K562 (cell line): ENCODE measurements around the gene UBE2H. TPM values are rescaled to one million over a fixed set of nuclear protein-coding genes. Genes with fewer than 3 reads are reported as not detected.
A peak's percentile ranks its signal among the peaks of the same experiment; 100 is the strongest.

Experiments used
- ATF2 ChIP-seq: sonication (generic); formaldehyde crosslinking; IDR thresholded peaks from 2 replicates; pipeline ENCODE4 v1.8.1; 2022; ENCODE audit warnings: missing genetic modification reagents
- BDP1 ChIP-seq: IDR thresholded peaks from 3 replicates; pipeline ENCODE4 v1.6.1; 2011; ENCODE audit not compliant: insufficient read length, insufficient read depth
- CCNT2 ChIP-seq: IDR thresholded peaks from 2 replicates; pipeline ENCODE4 v1.6.1; 2011; ENCODE audit warnings: borderline replicate concordance, low read depth, mild to moderate bottlenecking, moderate library complexity, mixed read lengths, low read length; ENCODE audit not compliant: insufficient read length; ENCODE audit errors: extremely low read depth
- CSDE1 ChIP-seq, 2 experiments: fragments of 450-650 bp; IDR thresholded peaks; 2 replicates each; pipeline ENCODE4 v1.6.1; 2016; ENCODE audit warnings: mild to moderate bottlenecking in 1 of 2
- E2F4 ChIP-seq: sonication (generic); formaldehyde crosslinking; IDR thresholded peaks from 2 replicates; pipeline ENCODE4 v1.8.0; 2022; ENCODE audit warnings: mild to moderate bottlenecking, low read depth, missing genetic modification reagents
- ETV5 ChIP-seq: sonication (generic); formaldehyde crosslinking; IDR thresholded peaks from 2 replicates; pipeline ENCODE4 v1.4.0; 2020; ENCODE audit warnings: low read depth, mild to moderate bottlenecking, missing genetic modification reagents
- GATAD2A ChIP-seq: fragments of 450-650 bp; IDR thresholded peaks from 2 replicates; pipeline ENCODE4 v1.6.1; 2017
- HDAC3 ChIP-seq: fragments of 450-650 bp; IDR thresholded peaks from 2 replicates; pipeline ENCODE4 v1.6.1; 2018; ENCODE audit warnings: borderline replicate concordance, mild to moderate bottlenecking, moderate library complexity; ENCODE audit not compliant: partially characterized antibody
- MCM5 ChIP-seq: fragments of 450-650 bp; IDR thresholded peaks from 2 replicates; pipeline ENCODE4 v1.6.1; 2016; ENCODE audit warnings: low read depth
- PHB2 ChIP-seq: fragments of 450-650 bp; IDR thresholded peaks from 2 replicates; pipeline ENCODE4 v1.6.1; 2017; ENCODE audit warnings: low read depth
- RCOR1 ChIP-seq, 2 experiments: IDR thresholded peaks; 2 replicates each; pipeline ENCODE4 v1.6.1; 2012; ENCODE audit warnings: low read depth in 2 of 2, low read length in 2 of 2, borderline replicate concordance in 1 of 2, improper control_type of control experiment in 1 of 2
- SETDB1 ChIP-seq: IDR thresholded peaks from one replicate; pipeline ENCODE4 v1.6.1; 2012; ENCODE audit warnings: low read length, control low read depth, inconsistent platforms
- SMARCA5 ChIP-seq: fragments of 450-650 bp; IDR thresholded peaks from 2 replicates; pipeline ENCODE4 v1.6.1; 2016
- STAT6 ChIP-seq: sonication (generic); formaldehyde crosslinking; IDR thresholded peaks from 2 replicates; pipeline ENCODE4 v1.8.1; 2023; ENCODE audit warnings: mild to moderate bottlenecking, missing genetic modification reagents
- TAF15 ChIP-seq: fragments of 200-400 bp; formaldehyde crosslinking; IDR thresholded peaks from 2 replicates; pipeline ENCODE4 v1.6.1; 2017; ENCODE audit warnings: mild to moderate bottlenecking, low read depth, low read length, moderate library complexity
- ZFX ChIP-seq: sonication (generic); formaldehyde crosslinking; IDR thresholded peaks from 2 replicates; pipeline ENCODE4 v1.8.0; 2022; ENCODE audit warnings: mild to moderate bottlenecking, missing genetic modification reagents, moderate library complexity
- ZNF551 ChIP-seq: fragments of 250-450 bp; sonication (Bioruptor Pico); IDR thresholded peaks from 2 replicates; pipeline ENCODE4 v1.5.0; 2021; ENCODE audit warnings: mild to moderate bottlenecking, moderate library complexity
- ZSCAN32 ChIP-seq: fragments of 450-650 bp; formaldehyde crosslinking; IDR thresholded peaks from 2 replicates; pipeline ENCODE4 v1.4.0; 2020; ENCODE audit warnings: mild to moderate bottlenecking, moderate library complexity
- polyA plus RNA-seq, 8 experiments: library from polyadenylated mRNA; depleted of rRNA in 4 of 8; stranded (reverse) in 5 of 8; unstranded in 3 of 8; fragments of >200 nt; fragmentation: Nextera tagmentation in 2 of 8; fragmentation: Illumina TruSeq in 1 of 8; extraction: Ambion mirVana in 2 of 8; extraction: Trizol in 1 of 8; gene quantifications; 2 replicates each; pipeline versions ENCODE4 v1.2.1 to v1.2.3, GENCODE V29; 2011 to 2014; ENCODE audit warnings: inconsistent platforms in 1 of 8, missing spikeins in 1 of 8
- total RNA-seq, 7 experiments: library from RNA; depleted of rRNA in 6 of 7; stranded (reverse); fragments of >200 nt in 6 of 7; fragmentation: Illumina TruSeq in 2 of 7; extraction: Trizol in 2 of 7; gene quantifications; 2 replicates each; pipeline versions ENCODE4 v1.2.1 to v1.2.3, GENCODE V29; 2011 to 2021; ENCODE audit warnings: low replicate concordance in 1 of 7
- TF ChIP-seq, protein P1 (sequence below): fragments of 250-450 bp; sonication (Bioruptor Pico); IDR thresholded peaks from 2 replicates; pipeline ENCODE4 v1.9.0; 2021; ENCODE audit warnings: mild to moderate bottlenecking
- TF ChIP-seq, protein P2 (sequence below): fragments of 450-650 bp; IDR thresholded peaks from 2 replicates; pipeline ENCODE4 v1.6.1; 2016; ENCODE audit warnings: borderline replicate concordance
- TF ChIP-seq, protein P3 (sequence below): fragments of 450-650 bp; IDR thresholded peaks from 2 replicates; pipeline ENCODE4 v1.6.1; 2018; ENCODE audit warnings: mild to moderate bottlenecking, low read depth; ENCODE audit not compliant: partially characterized antibody

UBE2H gene
- total and polyA plus RNA-seq, 9 of the 15 experiments (the other 6 are each of a cell fraction or from before 2014, with no cell fraction given): 6.3 to 33.0 (median 13.3) TPM

DNA sequence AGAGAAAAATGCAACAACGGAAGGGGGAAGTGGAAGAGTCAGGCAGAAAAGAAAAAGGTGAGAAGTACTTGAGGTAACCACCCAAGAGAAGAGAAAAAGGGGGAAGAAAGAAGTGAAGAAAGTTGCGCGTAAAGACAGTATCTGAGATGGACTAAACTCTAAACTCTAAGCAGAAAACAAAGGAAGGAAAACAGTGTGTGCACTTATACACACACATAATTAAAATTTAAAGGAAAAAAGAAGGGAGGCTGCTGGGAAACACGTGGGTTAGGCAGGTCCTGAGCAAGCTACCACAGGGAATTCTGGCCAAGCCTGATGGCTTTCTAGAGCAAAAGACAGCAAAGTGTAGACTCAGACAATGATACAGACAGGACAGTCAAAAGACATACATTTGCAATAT lies 78.0 kb downstream of the UBE2H start (continued):
- TF ChIP-seq STAT6 (CRISPR knock-in tag) (no peak), HDAC3 (no peak), ZNF551 (no peak), PHB2 (peak; percentile 59; the same call in 1 of the 2 replicates), MCM5 (no peak), E2F4 (CRISPR knock-in tag) (no peak), CSDE1 (IDR thresholded peaks at IDR 0.05) (0 out of 4 replicates have a peak, but pooled peaks of 1 of the 2 experiments have one; percentile 48), ZSCAN32 (no peak), SETDB1 (no peak), BDP1 (no peak), RCOR1 (IDR thresholded peaks at IDR 0.05; ENCODE audit: borderline replicate concordance in 1 of 2, low read depth in 2 of 2, low read length in 2 of 2) (no peak), SMARCA5 (0 out of 2 replicates have a peak, but pooled peaks have one; percentile 35), GATAD2A (no peak), TAF15 (no peak), ETV5 (CRISPR knock-in tag) (no peak), ATF2 (no peak), CCNT2 (no peak), ZFX (CRISPR knock-in tag) (no peak)
- TF ChIP-seq, protein P1, sequence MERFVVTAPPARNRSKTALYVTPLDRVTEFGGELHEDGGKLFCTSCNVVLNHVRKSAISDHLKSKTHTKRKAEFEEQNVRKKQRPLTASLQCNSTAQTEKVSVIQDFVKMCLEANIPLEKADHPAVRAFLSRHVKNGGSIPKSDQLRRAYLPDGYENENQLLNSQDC: no peak
- TF ChIP-seq, protein P2, sequence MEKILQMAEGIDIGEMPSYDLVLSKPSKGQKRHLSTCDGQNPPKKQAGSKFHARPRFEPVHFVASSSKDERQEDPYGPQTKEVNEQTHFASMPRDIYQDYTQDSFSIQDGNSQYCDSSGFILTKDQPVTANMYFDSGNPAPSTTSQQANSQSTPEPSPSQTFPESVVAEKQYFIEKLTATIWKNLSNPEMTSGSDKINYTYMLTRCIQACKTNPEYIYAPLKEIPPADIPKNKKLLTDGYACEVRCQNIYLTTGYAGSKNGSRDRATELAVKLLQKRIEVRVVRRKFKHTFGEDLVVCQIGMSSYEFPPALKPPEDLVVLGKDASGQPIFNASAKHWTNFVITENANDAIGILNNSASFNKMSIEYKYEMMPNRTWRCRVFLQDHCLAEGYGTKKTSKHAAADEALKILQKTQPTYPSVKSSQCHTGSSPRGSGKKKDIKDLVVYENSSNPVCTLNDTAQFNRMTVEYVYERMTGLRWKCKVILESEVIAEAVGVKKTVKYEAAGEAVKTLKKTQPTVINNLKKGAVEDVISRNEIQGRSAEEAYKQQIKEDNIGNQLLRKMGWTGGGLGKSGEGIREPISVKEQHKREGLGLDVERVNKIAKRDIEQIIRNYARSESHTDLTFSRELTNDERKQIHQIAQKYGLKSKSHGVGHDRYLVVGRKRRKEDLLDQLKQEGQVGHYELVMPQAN: peak; percentile 59; the same call in 1 of the 2 replicates
- TF ChIP-seq, protein P3, sequence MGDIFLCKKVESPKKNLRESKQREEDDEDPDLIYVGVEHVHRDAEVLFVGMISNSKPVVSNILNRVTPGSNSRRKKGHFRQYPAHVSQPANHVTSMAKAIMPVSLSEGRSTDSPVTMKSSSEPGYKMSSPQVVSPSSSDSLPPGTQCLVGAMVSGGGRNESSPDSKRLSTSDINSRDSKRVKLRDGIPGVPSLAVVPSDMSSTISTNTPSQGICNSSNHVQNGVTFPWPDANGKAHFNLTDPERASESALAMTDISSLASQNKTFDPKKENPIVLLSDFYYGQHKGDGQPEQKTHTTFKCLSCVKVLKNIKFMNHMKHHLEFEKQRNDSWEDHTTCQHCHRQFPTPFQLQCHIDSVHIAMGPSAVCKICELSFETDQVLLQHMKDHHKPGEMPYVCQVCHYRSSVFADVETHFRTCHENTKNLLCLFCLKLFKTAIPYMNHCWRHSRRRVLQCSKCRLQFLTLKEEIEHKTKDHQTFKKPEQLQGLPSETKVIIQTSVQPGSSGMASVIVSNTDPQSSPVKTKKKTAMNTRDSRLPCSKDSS: no peak
